HEK293 (cell line): ENCODE results near the gene VWCE.

Source experiments
- CTCF ChIA-PET: fragments of 350-600 bp; formaldehyde crosslinking; extraction: SDS; loops from one replicate; lab custom pipeline; 2021; ENCODE audit warnings: antibody characterized with exemption; lab: Yijun Ruan, JAX
- POLR2A ChIA-PET: fragments of 300-600 bp; formaldehyde crosslinking; extraction: SDS; loops from one replicate; lab custom pipeline; 2020; ENCODE audit warnings: antibody characterized with exemption, inconsistent platforms; lab: Yijun Ruan, JAX
- H3K27ac ChIP-seq: fragments of 200-500 bp; sonication (Bioruptor generic); 2 replicates; pipeline ENCODE4 v1.5.1; 2014; ENCODE audit warnings: low read depth, low read length, control low read depth, inconsistent platforms; ENCODE audit errors: extremely low read depth
- H3K36me3 ChIP-seq, 2 experiments: fragments of 200-500 bp in 1 of 2; sonication (Bioruptor generic) in 1 of 2; 1 replicate in 1 of 2; 2 replicates in 1 of 2; pipeline ENCODE4 v1.5.1; 2014 to 2017; ENCODE audit warnings: inconsistent platforms in 2 of 2, low read length in 2 of 2; ENCODE audit not compliant: control insufficient read depth in 2 of 2, insufficient read depth in 1 of 2
- H3K4me1 ChIP-seq: fragments of 200-500 bp; sonication (Bioruptor generic); 2 replicates; pipeline ENCODE4 v1.5.1; 2014; ENCODE audit warnings: mild to moderate bottlenecking, low read length, inconsistent platforms; ENCODE audit not compliant: control insufficient read depth, insufficient read depth
- H3K4me3 ChIP-seq: 2 replicates; pipeline ENCODE4 v1.5.1; 2011; ENCODE audit warnings: low read depth, mild to moderate bottlenecking, control low read depth, low read length, moderate library complexity
- H3K9me3 ChIP-seq: fragments of 200-500 bp; sonication (Bioruptor generic); 2 replicates; pipeline ENCODE4 v1.5.1; 2014; ENCODE audit warnings: low read depth, low read length, inconsistent platforms; ENCODE audit not compliant: control insufficient read depth, insufficient read depth
- ZNF10 ChIP-seq: fragments of 450-650 bp; formaldehyde crosslinking; IDR thresholded peaks from 2 replicates; pipeline ENCODE4 v1.5.1; 2017; ENCODE audit warnings: missing biosample characterization, missing genetic modification characterization
- ZNF169 ChIP-seq: fragments of 450-650 bp; formaldehyde crosslinking; IDR thresholded peaks from 2 replicates; pipeline ENCODE4 v1.5.1; 2016; ENCODE audit warnings: missing biosample characterization, missing genetic modification characterization
- ZNF19 ChIP-seq: fragments of 450-650 bp; formaldehyde crosslinking; IDR thresholded peaks from 2 replicates; pipeline ENCODE4; 2016; ENCODE audit warnings: missing biosample characterization, missing genetic modification characterization, low read depth
- ZNF2 ChIP-seq: fragments of 450-650 bp; formaldehyde crosslinking; IDR thresholded peaks from 2 replicates; pipeline ENCODE4 v1.5.1; 2016; ENCODE audit warnings: missing biosample characterization, missing genetic modification characterization
- ZNF23 ChIP-seq: fragments of 450-650 bp; formaldehyde crosslinking; IDR thresholded peaks from 2 replicates; pipeline ENCODE4 v1.5.1; 2016; ENCODE audit warnings: missing biosample characterization, missing genetic modification characterization, borderline replicate concordance
- ZNF354C ChIP-seq: fragments of 450-650 bp; formaldehyde crosslinking; IDR thresholded peaks from 2 replicates; pipeline ENCODE4 v1.5.1; 2016; ENCODE audit warnings: missing biosample characterization, missing genetic modification characterization, low read depth, borderline replicate concordance
- ZNF366 ChIP-seq: fragments of 450-650 bp; formaldehyde crosslinking; conservative IDR thresholded peaks from 2 replicates; pipeline ENCODE4 v1.5.1; 2016; ENCODE audit warnings: missing biosample characterization, missing genetic modification characterization
- ZNF529 ChIP-seq: fragments of 450-650 bp; formaldehyde crosslinking; IDR thresholded peaks from 2 replicates; pipeline ENCODE4 v1.5.1; 2017; ENCODE audit warnings: missing genetic modification characterization, missing biosample characterization; ENCODE audit not compliant: insufficient replicate concordance
- ZNF561 ChIP-seq: fragments of 450-650 bp; IDR thresholded peaks from 2 replicates; pipeline ENCODE4 v1.5.1; 2018; ENCODE audit warnings: missing biosample characterization, missing genetic modification characterization, borderline replicate concordance
- ZNF585B ChIP-seq: fragments of 450-650 bp; formaldehyde crosslinking; IDR thresholded peaks from 2 replicates; pipeline ENCODE4 v1.5.1; 2016; ENCODE audit warnings: missing biosample characterization, missing genetic modification characterization
- ZNF670 ChIP-seq: fragments of 450-650 bp; formaldehyde crosslinking; IDR thresholded peaks from 2 replicates; pipeline ENCODE4 v1.5.1; 2016; ENCODE audit warnings: missing biosample characterization, missing genetic modification characterization, low read depth
- ZNF747 ChIP-seq: fragments of 450-650 bp; formaldehyde crosslinking; IDR thresholded peaks from 2 replicates; pipeline ENCODE4 v1.5.1; 2016; ENCODE audit warnings: missing biosample characterization, missing genetic modification characterization
- ZNF776 ChIP-seq: fragments of 450-650 bp; formaldehyde crosslinking; IDR thresholded peaks from 2 replicates; pipeline ENCODE4 v1.5.0; 2017; ENCODE audit warnings: missing biosample characterization, missing genetic modification characterization, borderline replicate concordance
- TF ChIP-seq, protein P1 (sequence below): fragments of 450-650 bp; formaldehyde crosslinking; IDR thresholded peaks from 2 replicates; pipeline ENCODE4; 2016; ENCODE audit warnings: missing biosample characterization, missing genetic modification characterization
- TF ChIP-seq, protein P2 (sequence below): fragments of 450-650 bp; formaldehyde crosslinking; IDR thresholded peaks from 2 replicates; pipeline ENCODE4 v1.5.1; 2017; ENCODE audit warnings: missing biosample characterization, missing genetic modification characterization
- TF ChIP-seq, protein P3 (sequence below): fragments of 450-650 bp; formaldehyde crosslinking; IDR thresholded peaks from 2 replicates; pipeline ENCODE4 v1.5.1; 2016; ENCODE audit warnings: missing biosample characterization, missing genetic modification characterization, borderline replicate concordance
- TF ChIP-seq, protein P4 (sequence below): fragments of 450-650 bp; formaldehyde crosslinking; IDR thresholded peaks from 2 replicates; pipeline ENCODE4 v1.5.1; 2016; ENCODE audit warnings: missing biosample characterization, missing genetic modification characterization
- TF ChIP-seq, protein P5 (sequence below): fragments of 450-650 bp; formaldehyde crosslinking; IDR thresholded peaks from 2 replicates; pipeline ENCODE4 v1.5.1; 2016; ENCODE audit warnings: missing biosample characterization, missing genetic modification characterization

VWCE gene

DNA sequence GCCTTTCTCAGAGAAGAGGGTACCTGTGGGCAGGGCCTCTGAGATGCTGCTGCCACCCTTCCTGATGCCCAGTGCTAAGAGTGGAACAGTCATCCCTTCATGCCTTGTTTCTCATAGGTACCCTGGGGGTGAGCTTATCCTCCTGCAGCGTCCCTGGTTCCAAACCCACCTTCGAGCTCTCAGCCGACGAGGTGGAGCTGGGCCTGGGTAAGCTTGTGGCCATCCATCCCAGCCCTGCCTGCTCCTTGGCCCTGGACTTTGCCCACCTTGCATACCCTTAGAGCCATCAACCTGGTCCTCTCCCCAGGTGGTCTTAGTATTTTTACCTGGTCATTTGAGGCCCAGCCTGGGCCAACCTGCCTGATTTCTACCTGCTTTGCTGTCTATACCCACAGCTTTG is 46.6 kb upstream of the VWCE start:
- CTCF ChIA-PET, result interaction anchor here (0.7 to 3.6 kb wide), 2 partner anchors 44 to 175 kb away, joined by 3 to 17 read pairs; no protein-coding TSS in a partner anchor
- H3K4me1 ChIP-seq, result no peaks in the 10 kb centered on the region
- H3K4me3 ChIP-seq, result no peak overlapping the region
- no peak overlapping the region for H3K27ac ChIP-seq
- H3K9me3 ChIP-seq, result no peaks in the 10 kb centered on the region
- POLR2A ChIA-PET, result interaction anchor here (0.5 to 1.6 kb wide), 2 partner anchors 20 to 48 kb away, joined by 5 read pairs; partner anchors contain the start of genes CYB561A3 and TMEM138
- TF ChIP-seq, protein P1, sequence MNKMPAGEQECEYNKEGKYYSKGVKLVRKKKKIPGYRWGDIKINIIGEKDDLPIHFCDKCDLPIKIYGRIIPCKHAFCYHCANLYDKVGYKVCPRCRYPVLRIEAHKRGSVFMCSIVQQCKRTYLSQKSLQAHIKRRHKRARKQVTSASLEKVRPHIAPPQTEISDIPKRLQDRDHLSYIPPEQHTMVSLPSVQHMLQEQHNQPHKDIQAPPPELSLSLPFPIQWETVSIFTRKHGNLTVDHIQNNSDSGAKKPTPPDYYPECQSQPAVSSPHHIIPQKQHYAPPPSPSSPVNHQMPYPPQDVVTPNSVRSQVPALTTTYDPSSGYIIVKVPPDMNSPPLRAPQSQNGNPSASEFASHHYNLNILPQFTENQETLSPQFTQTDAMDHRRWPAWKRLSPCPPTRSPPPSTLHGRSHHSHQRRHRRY, result no peak
- no peak for TF ChIP-seq ZNF585B (tag by site-specific recombination)
- TF ChIP-seq, protein P2, sequence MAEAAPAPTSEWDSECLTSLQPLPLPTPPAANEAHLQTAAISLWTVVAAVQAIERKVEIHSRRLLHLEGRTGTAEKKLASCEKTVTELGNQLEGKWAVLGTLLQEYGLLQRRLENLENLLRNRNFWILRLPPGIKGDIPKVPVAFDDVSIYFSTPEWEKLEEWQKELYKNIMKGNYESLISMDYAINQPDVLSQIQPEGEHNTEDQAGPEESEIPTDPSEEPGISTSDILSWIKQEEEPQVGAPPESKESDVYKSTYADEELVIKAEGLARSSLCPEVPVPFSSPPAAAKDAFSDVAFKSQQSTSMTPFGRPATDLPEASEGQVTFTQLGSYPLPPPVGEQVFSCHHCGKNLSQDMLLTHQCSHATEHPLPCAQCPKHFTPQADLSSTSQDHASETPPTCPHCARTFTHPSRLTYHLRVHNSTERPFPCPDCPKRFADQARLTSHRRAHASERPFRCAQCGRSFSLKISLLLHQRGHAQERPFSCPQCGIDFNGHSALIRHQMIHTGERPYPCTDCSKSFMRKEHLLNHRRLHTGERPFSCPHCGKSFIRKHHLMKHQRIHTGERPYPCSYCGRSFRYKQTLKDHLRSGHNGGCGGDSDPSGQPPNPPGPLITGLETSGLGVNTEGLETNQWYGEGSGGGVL (tag by site-specific recombination), result no peak
- TF ChIP-seq, protein P3, sequence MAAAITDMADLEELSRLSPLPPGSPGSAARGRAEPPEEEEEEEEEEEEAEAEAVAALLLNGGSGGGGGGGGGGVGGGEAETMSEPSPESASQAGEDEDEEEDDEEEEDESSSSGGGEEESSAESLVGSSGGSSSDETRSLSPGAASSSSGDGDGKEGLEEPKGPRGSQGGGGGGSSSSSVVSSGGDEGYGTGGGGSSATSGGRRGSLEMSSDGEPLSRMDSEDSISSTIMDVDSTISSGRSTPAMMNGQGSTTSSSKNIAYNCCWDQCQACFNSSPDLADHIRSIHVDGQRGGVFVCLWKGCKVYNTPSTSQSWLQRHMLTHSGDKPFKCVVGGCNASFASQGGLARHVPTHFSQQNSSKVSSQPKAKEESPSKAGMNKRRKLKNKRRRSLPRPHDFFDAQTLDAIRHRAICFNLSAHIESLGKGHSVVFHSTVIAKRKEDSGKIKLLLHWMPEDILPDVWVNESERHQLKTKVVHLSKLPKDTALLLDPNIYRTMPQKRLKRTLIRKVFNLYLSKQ (tag by site-specific recombination), result no peak
- TF ChIP-seq, protein P4, sequence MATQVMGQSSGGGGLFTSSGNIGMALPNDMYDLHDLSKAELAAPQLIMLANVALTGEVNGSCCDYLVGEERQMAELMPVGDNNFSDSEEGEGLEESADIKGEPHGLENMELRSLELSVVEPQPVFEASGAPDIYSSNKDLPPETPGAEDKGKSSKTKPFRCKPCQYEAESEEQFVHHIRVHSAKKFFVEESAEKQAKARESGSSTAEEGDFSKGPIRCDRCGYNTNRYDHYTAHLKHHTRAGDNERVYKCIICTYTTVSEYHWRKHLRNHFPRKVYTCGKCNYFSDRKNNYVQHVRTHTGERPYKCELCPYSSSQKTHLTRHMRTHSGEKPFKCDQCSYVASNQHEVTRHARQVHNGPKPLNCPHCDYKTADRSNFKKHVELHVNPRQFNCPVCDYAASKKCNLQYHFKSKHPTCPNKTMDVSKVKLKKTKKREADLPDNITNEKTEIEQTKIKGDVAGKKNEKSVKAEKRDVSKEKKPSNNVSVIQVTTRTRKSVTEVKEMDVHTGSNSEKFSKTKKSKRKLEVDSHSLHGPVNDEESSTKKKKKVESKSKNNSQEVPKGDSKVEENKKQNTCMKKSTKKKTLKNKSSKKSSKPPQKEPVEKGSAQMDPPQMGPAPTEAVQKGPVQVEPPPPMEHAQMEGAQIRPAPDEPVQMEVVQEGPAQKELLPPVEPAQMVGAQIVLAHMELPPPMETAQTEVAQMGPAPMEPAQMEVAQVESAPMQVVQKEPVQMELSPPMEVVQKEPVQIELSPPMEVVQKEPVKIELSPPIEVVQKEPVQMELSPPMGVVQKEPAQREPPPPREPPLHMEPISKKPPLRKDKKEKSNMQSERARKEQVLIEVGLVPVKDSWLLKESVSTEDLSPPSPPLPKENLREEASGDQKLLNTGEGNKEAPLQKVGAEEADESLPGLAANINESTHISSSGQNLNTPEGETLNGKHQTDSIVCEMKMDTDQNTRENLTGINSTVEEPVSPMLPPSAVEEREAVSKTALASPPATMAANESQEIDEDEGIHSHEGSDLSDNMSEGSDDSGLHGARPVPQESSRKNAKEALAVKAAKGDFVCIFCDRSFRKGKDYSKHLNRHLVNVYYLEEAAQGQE, result no peak
- no peak for TF ChIP-seq ZNF529 (tag by site-specific recombination)
- no peak for TF ChIP-seq ZNF19 (tag by site-specific recombination)
- TF ChIP-seq ZNF10 (tag by site-specific recombination), result no peak
- TF ChIP-seq ZNF366 (tag by site-specific recombination), result no peak
- TF ChIP-seq ZNF23, result no peak
- TF ChIP-seq ZNF670 (tag by site-specific recombination), result no peak
- no peak for TF ChIP-seq ZNF169 (tag by site-specific recombination)
- TF ChIP-seq ZNF747 (tag by site-specific recombination), result no peak
- TF ChIP-seq ZNF2 (tag by site-specific recombination), result no peak
- no peak for TF ChIP-seq ZNF776 (tag by site-specific recombination)
- no peak for TF ChIP-seq ZNF354C
- H3K36me3 ChIP-seq, result peaks cover 0 to 75% of the 10 kb centered on the region in 2 experiments; a peak in 1 of 3 replicates

DNA sequence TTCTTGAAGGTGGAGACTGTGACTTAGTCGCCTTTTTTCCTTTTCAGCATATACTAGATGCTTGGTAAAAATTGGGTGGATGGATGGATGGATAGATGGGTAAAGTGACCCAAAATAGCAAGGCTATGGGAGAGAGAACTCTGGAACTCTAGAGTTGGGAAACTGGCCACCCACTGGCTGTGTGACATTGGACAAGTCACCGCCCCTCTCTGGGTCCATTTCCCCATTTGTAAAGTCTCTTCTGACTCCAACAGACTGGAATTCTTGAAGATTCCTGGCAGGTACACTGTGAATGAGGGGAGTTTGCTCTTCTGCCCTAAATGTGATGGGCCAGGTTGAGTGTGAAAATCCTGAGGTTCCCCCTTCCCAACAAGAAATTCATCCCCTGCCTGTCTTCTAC is 45.9 kb upstream of the VWCE start:
- ChIA-PET CTCF (interaction anchor here (3.6 kb wide), 1 partner anchor 45 kb away, joined by 17 read pairs; no protein-coding TSS in a partner anchor), POLR2A (no interaction called here)
- H3K27ac ChIP-seq, result no peak overlapping the region
- TF ChIP-seq ZNF529 (tag by site-specific recombination), result no peak
- no peak for TF ChIP-seq ZNF561 (tag by site-specific recombination)
- TF ChIP-seq, protein P5, sequence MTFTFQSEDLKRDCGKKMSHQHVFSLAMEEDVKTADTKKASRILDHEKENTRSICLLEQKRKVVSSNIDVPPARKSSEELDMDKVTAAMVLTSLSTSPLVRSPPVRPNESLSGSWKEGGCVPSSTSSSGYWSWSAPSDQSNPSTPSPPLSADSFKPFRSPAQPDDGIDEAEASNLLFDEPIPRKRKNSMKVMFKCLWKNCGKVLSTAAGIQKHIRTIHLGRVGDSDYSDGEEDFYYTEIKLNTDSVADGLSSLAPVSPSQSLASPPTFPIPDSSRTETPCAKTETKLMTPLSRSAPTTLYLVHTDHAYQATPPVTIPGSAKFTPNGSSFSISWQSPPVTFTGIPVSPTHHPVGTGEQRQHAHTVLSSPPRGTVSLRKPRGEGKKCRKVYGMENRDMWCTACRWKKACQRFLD (tag by site-specific recombination), result no peak
- H3K4me1 ChIP-seq, result no peaks in the 10 kb centered on the region
- H3K36me3 ChIP-seq, result peaks cover 0 to 68% of the 10 kb centered on the region in 2 experiments; a peak in 1 of 3 replicates
- no peaks in the 10 kb centered on the region for H3K9me3 ChIP-seq
- H3K4me3 ChIP-seq, result no peak overlapping the region
